ENCODE data around the gene MOB1A. TPM values are rescaled to one million over a fixed set of nuclear protein-coding genes. Genes with fewer than 3 reads are reported as not detected.

MOB1A gene
- total RNA-seq, 4 donors from 2014 or later: 115 to 185 (median 133) TPM

- Histone ChIP-seq H3K27ac (no peak overlapping the region), H3K4me3 (no peak overlapping the region), H3K36me3 (peaks cover 0 to 22% of the 10 kb centered on the region in 2 donors), H3K9me3 (no peaks in the 10 kb centered on the region), H3K27me3 (no peaks in the 10 kb centered on the region), H3K4me1 (peaks cover 0 to 18% (median 0%) of the 10 kb centered on the region in 3 donors)
- no peak for ATAC-seq
- no peak for TF ChIP-seq POLR2A (IDR thresholded peaks at IDR 0.05)
- TF ChIP-seq CTCF (IDR thresholded peaks at IDR 0.05): no peak
- TF ChIP-seq EP300 (IDR thresholded peaks at IDR 0.05): no peak
- no peak for TF ChIP-seq POLR2AphosphoS5 (IDR thresholded peaks at IDR 0.05)
- WGBS, 2 donors (ENCODE audit: low coverage in 1 of 2): 96 to 100% methylated on average over 2 to 5 of the region's 8 CpGs
These were observed 45.5 kb upstream of the MOB1A start for GRCh38 chr2:74223941-74224770.

GRCh38 chr2:74222300-74222650 lies 43.6 kb upstream of the MOB1A start:
- Histone ChIP-seq H3K27me3 (no peaks in the 10 kb centered on the region), H3K4me1 (peaks cover 0 to 17% (median 0%) of the 10 kb centered on the region in 3 donors), H3K36me3 (peaks cover 0 to 28% of the 10 kb centered on the region in 2 donors), H3K27ac (no peak overlapping the region), H3K4me3 (no peak overlapping the region), H3K9me3 (no peaks in the 10 kb centered on the region)
- 86 to 100% methylated on average over 1 to 3 of the region's 6 CpGs for WGBS, 2 donors (ENCODE audit: low coverage in 1 of 2)
- ATAC-seq: no peak
- no peak for TF ChIP-seq EP300 (IDR thresholded peaks at IDR 0.05)
- no peak for TF ChIP-seq POLR2AphosphoS5 (IDR thresholded peaks at IDR 0.05)
- no peak for TF ChIP-seq POLR2A (IDR thresholded peaks at IDR 0.05)
- no peak for TF ChIP-seq CTCF (IDR thresholded peaks at IDR 0.05)

GRCh38 chr2:74221604-74222299 lies 43.1 kb upstream of the MOB1A start:
- H3K36me3 ChIP-seq: peaks cover 0 to 32% of the 10 kb centered on the region in 2 donors
- no peak for ATAC-seq

GRCh38 chr2:74221091-74221490 lies 42.4 kb upstream of the MOB1A start:
- 100% methylated on average over 2 to 6 of the region's 6 CpGs for WGBS, 2 donors (ENCODE audit: low coverage in 1 of 2)
- TF ChIP-seq POLR2A (IDR thresholded peaks at IDR 0.05) (no peak), CTCF (IDR thresholded peaks at IDR 0.05) (no peak), POLR2AphosphoS5 (IDR thresholded peaks at IDR 0.05) (no peak), EP300 (IDR thresholded peaks at IDR 0.05) (no peak)
- Histone ChIP-seq H3K9me3 (no peaks in the 10 kb centered on the region), H3K4me3 (no peak overlapping the region), H3K27ac (no peak overlapping the region), H3K36me3 (peaks cover 0 to 39% of the 10 kb centered on the region in 2 donors), H3K27me3 (no peaks in the 10 kb centered on the region), H3K4me1 (peaks cover 0 to 6% (median 0%) of the 10 kb centered on the region in 3 donors)
- no peak for ATAC-seq

More at GRCh38 chr2:74221604-74222299, 43.1 kb upstream of the MOB1A start:
- H3K27me3 ChIP-seq: no peaks in the 10 kb centered on the region
- H3K4me3 ChIP-seq: no peak overlapping the region
- TF ChIP-seq EP300 (IDR thresholded peaks at IDR 0.05): no peak
- TF ChIP-seq POLR2AphosphoS5 (IDR thresholded peaks at IDR 0.05): no peak
- TF ChIP-seq POLR2A (IDR thresholded peaks at IDR 0.05): no peak
- no peak for TF ChIP-seq CTCF (IDR thresholded peaks at IDR 0.05)
- H3K4me1 ChIP-seq: peaks cover 0 to 12% (median 0%) of the 10 kb centered on the region in 3 donors
- H3K27ac ChIP-seq: no peak overlapping the region
- 80 to 93% methylated on average over 1 to 5 of the region's 6 CpGs for WGBS, 2 donors (ENCODE audit: low coverage in 1 of 2)
- H3K9me3 ChIP-seq: no peaks in the 10 kb centered on the region
